HepG2 (cell line): ENCODE results near the gene PANK4. TPM values are rescaled to one million over a fixed set of nuclear protein-coding genes. Genes with fewer than 3 reads are reported as not detected.

Source experiments
- DRAP1 ChIP-seq: IDR thresholded peaks from 2 replicates; pipeline ENCODE4 v1.6.1; 2016; ENCODE audit warnings: missing genetic modification reagents, missing compliant biosample characterization
- FOSL1 ChIP-seq: sonication (generic); formaldehyde crosslinking; IDR thresholded peaks from 2 replicates; pipeline ENCODE4 v1.9.0; 2021; ENCODE audit warnings: missing genetic modification reagents, borderline replicate concordance
- HMG20B ChIP-seq: conservative IDR thresholded peaks from 2 replicates; pipeline ENCODE4 v1.6.1; 2016; ENCODE audit warnings: missing genetic modification reagents, missing compliant biosample characterization
- HOXA7 ChIP-seq: sonication (generic); formaldehyde crosslinking; IDR thresholded peaks from 2 replicates; pipeline ENCODE4 v1.8.1; 2022; ENCODE audit warnings: mild to moderate bottlenecking, missing genetic modification reagents, moderate library complexity
- KAT7 ChIP-seq: IDR thresholded peaks from 2 replicates; pipeline ENCODE4 v1.6.1; 2018; ENCODE audit warnings: borderline replicate concordance, missing compliant biosample characterization
- KLF6 ChIP-seq: IDR thresholded peaks from 2 replicates; pipeline ENCODE4 v1.8.0; 2016; ENCODE audit warnings: missing biosample characterization, missing genetic modification reagents
- NBN ChIP-seq: fragments of 450-650 bp; conservative IDR thresholded peaks from 2 replicates; pipeline ENCODE4 v1.6.1; 2017
- NFE2 ChIP-seq: sonication (generic); formaldehyde crosslinking; IDR thresholded peaks from 2 replicates; pipeline ENCODE4 v1.4.0; 2020; ENCODE audit warnings: missing genetic modification reagents
- NFYB ChIP-seq: sonication (generic); formaldehyde crosslinking; IDR thresholded peaks from 2 replicates; pipeline ENCODE4 v1.4.0; 2020; ENCODE audit warnings: missing genetic modification reagents
- NPAS2 ChIP-seq: sonication (generic); formaldehyde crosslinking; IDR thresholded peaks from 2 replicates; pipeline ENCODE4 v1.8.0; 2022; ENCODE audit warnings: mild to moderate bottlenecking, missing genetic modification reagents, borderline replicate concordance
- RFXAP ChIP-seq: sonication (generic); formaldehyde crosslinking; IDR thresholded peaks from 2 replicates; pipeline ENCODE4 v1.4.0; 2020; ENCODE audit warnings: missing genetic modification reagents, borderline replicate concordance
- SMARCC2 ChIP-seq: fragments of 450-650 bp; IDR thresholded peaks from 2 replicates; pipeline ENCODE4 v1.6.1; 2017; ENCODE audit warnings: antibody characterized with exemption, mild to moderate bottlenecking
- SP1 ChIP-seq, 2 experiments: fragments of 450-650 bp in 1 of 2; sonication (generic) in 1 of 2; formaldehyde crosslinking in 1 of 2; IDR thresholded peaks; 2 replicates each; pipeline versions ENCODE4 v1.4.0 to v1.6.1; 2016 to 2020; ENCODE audit warnings: missing genetic modification reagents in 1 of 2
- SYNCRIP ChIP-seq: fragments of 200-400 bp; formaldehyde crosslinking; IDR thresholded peaks from 2 replicates; pipeline ENCODE4 v1.6.1; 2018; ENCODE audit warnings: mild to moderate bottlenecking, low read depth, low read length; ENCODE audit not compliant: insufficient read depth
- ZKSCAN8 ChIP-seq: IDR thresholded peaks from 2 replicates; pipeline ENCODE4 v1.6.1; 2016; ENCODE audit warnings: borderline replicate concordance, missing genetic modification reagents, missing compliant biosample characterization
- ZNF468 ChIP-seq: sonication (generic); formaldehyde crosslinking; IDR thresholded peaks from 2 replicates; pipeline ENCODE4 v1.8.0; 2022; ENCODE audit warnings: mild to moderate bottlenecking, moderate library complexity, missing genetic modification reagents
- ZNF878 ChIP-seq: sonication (generic); formaldehyde crosslinking; IDR thresholded peaks from 2 replicates; pipeline ENCODE4 v1.8.1; 2023; ENCODE audit warnings: mild to moderate bottlenecking, missing genetic modification reagents, moderate library complexity
- polyA plus RNA-seq, 8 experiments: library from polyadenylated mRNA; depleted of rRNA in 3 of 8; stranded (reverse) in 7 of 8; unstranded in 1 of 8; fragments of >200 nt; fragmentation: Illumina TruSeq in 4 of 8; extraction: Trizol in 4 of 8; gene quantifications; 2 replicates each; pipeline versions ENCODE4 v1.2.1 to v1.2.3, GENCODE V29; 2011 to 2016; ENCODE audit warnings: low read depth in 4 of 8, missing spikeins in 1 of 8, mixed read lengths in 1 of 8; ENCODE audit not compliant: insufficient read depth in 1 of 8
- total RNA-seq, 5 experiments: library from RNA; depleted of rRNA; stranded (reverse); fragments of >200 nt; fragmentation: Illumina TruSeq; extraction: Trizol; gene quantifications; 2 replicates each; pipeline ENCODE4 v1.2.3, GENCODE V29; 2016; ENCODE audit warnings: low read depth in 1 of 5
- TF ChIP-seq, protein P1 (sequence below): sonication (generic); formaldehyde crosslinking; IDR thresholded peaks from 2 replicates; pipeline ENCODE4 v1.8.0; 2022; ENCODE audit warnings: missing genetic modification reagents, mild to moderate bottlenecking, borderline replicate concordance
- TF ChIP-seq, protein P2 (sequence below): sonication (generic); formaldehyde crosslinking; IDR thresholded peaks from 2 replicates; pipeline ENCODE4 v1.4.0; 2020; ENCODE audit warnings: missing genetic modification reagents, borderline replicate concordance
- TF ChIP-seq, protein P3 (sequence below): sonication (generic); formaldehyde crosslinking; IDR thresholded peaks from 2 replicates; pipeline ENCODE4 v1.5.1; 2020; ENCODE audit warnings: mild to moderate bottlenecking, missing genetic modification reagents, borderline replicate concordance

Gene PANK4
- total and polyA plus RNA-seq, 2 of the 13 experiments (the other 11 are each of a cell fraction or from before 2014, with no cell fraction given): 17.4 to 19.3 TPM

DNA sequence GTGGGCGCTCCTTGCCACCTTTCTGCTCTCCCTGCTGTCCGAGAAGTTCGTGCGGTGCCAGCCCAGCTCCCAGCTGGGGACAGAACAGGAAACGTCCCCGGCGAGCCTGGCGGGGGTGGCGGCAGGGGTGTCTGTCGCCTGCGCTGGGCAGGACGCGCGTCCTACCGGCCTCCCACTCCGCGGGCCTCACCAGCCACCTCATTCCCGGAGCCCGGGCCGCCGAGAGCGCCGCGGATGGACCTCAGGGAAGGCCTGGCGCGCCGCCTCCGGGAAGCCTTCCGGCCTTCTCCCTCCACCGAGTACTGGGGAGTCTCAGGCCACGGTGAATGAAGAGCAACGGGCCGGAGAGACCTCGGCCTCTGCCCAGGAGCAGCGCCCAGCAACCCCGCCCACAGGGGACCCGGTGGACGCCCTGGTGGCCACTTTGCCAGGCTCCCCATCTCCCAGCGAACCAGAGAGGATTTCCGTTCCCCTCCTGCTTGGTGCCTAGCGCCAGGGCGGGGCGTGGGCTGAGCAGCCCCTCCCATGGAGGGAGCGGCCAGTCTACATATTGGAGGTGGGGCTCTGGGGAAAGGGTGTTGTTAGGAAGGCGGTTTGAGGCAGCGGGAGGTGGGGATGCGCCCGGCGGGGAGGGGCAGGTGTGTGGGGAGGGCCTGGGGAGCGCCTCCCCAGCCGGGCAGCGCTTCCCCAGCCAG is 20.3 kb upstream of the PANK4 start (continued):
- TF ChIP-seq KAT7: no peak
- TF ChIP-seq SP1 (IDR thresholded peaks at IDR 0.05): no peak
- TF ChIP-seq SP1 (CRISPR knock-in tag; IDR thresholded peaks at IDR 0.05): no peak; the same call in 1 of the 2 replicates
- no peak for TF ChIP-seq SYNCRIP
- TF ChIP-seq FOSL1 (CRISPR knock-in tag): no peak
- TF ChIP-seq, protein P1, sequence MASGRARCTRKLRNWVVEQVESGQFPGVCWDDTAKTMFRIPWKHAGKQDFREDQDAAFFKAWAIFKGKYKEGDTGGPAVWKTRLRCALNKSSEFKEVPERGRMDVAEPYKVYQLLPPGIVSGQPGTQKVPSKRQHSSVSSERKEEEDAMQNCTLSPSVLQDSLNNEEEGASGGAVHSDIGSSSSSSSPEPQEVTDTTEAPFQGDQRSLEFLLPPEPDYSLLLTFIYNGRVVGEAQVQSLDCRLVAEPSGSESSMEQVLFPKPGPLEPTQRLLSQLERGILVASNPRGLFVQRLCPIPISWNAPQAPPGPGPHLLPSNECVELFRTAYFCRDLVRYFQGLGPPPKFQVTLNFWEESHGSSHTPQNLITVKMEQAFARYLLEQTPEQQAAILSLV (CRISPR knock-in tag): no peak
- no peak for TF ChIP-seq ZKSCAN8 (CRISPR knock-in tag)
- no peak for TF ChIP-seq NBN
- no peak for TF ChIP-seq HMG20B
- TF ChIP-seq NFE2 (CRISPR knock-in tag): no peak
- no peak for TF ChIP-seq KLF6 (CRISPR knock-in tag)
- no peak for TF ChIP-seq NPAS2 (CRISPR knock-in tag)
- TF ChIP-seq DRAP1 (CRISPR knock-in tag): peak; percentile 93
- TF ChIP-seq ZNF878 (CRISPR knock-in tag): 0 out of 2 replicates have a peak, but pooled peaks have one; percentile 39
- no peak for TF ChIP-seq NFYB
- no peak for TF ChIP-seq HOXA7 (CRISPR knock-in tag)
- TF ChIP-seq, protein P2, sequence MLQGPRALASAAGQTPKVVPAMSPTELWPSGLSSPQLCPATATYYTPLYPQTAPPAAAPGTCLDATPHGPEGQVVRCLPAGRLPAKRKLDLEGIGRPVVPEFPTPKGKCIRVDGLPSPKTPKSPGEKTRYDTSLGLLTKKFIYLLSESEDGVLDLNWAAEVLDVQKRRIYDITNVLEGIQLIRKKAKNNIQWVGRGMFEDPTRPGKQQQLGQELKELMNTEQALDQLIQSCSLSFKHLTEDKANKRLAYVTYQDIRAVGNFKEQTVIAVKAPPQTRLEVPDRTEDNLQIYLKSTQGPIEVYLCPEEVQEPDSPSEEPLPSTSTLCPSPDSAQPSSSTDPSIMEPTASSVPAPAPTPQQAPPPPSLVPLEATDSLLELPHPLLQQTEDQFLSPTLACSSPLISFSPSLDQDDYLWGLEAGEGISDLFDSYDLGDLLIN: no peak
- TF ChIP-seq SMARCC2: no peak
- no peak for TF ChIP-seq RFXAP (CRISPR knock-in tag)
- TF ChIP-seq ZNF468 (CRISPR knock-in tag): 0 out of 2 replicates have a peak, but pooled peaks have one; percentile 69
- TF ChIP-seq, protein P3, sequence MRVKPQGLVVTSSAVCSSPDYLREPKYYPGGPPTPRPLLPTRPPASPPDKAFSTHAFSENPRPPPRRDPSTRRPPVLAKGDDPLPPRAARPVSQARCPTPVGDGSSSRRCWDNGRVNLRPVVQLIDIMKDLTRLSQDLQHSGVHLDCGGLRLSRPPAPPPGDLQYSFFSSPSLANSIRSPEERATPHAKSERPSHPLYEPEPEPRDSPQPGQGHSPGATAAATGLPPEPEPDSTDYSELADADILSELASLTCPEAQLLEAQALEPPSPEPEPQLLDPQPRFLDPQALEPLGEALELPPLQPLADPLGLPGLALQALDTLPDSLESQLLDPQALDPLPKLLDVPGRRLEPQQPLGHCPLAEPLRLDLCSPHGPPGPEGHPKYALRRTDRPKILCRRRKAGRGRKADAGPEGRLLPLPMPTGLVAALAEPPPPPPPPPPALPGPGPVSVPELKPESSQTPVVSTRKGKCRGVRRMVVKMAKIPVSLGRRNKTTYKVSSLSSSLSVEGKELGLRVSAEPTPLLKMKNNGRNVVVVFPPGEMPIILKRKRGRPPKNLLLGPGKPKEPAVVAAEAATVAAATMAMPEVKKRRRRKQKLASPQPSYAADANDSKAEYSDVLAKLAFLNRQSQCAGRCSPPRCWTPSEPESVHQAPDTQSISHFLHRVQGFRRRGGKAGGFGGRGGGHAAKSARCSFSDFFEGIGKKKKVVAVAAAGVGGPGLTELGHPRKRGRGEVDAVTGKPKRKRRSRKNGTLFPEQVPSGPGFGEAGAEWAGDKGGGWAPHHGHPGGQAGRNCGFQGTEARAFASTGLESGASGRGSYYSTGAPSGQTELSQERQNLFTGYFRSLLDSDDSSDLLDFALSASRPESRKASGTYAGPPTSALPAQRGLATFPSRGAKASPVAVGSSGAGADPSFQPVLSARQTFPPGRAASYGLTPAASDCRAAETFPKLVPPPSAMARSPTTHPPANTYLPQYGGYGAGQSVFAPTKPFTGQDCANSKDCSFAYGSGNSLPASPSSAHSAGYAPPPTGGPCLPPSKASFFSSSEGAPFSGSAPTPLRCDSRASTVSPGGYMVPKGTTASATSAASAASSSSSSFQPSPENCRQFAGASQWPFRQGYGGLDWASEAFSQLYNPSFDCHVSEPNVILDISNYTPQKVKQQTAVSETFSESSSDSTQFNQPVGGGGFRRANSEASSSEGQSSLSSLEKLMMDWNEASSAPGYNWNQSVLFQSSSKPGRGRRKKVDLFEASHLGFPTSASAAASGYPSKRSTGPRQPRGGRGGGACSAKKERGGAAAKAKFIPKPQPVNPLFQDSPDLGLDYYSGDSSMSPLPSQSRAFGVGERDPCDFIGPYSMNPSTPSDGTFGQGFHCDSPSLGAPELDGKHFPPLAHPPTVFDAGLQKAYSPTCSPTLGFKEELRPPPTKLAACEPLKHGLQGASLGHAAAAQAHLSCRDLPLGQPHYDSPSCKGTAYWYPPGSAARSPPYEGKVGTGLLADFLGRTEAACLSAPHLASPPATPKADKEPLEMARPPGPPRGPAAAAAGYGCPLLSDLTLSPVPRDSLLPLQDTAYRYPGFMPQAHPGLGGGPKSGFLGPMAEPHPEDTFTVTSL (CRISPR knock-in tag): no peak
